ENCODE data around the gene HSD3B1.
"Not testable (repeated sequence)": the region's sequence is repeated elsewhere in the genome, so short reads cannot be mapped to it uniquely, and the experiment has no call there.

The HSD3B1 gene

GRCh38 chr1:119553302-119554071 lies 46.5 kb downstream of the HSD3B1 start:
- H3K4me1 ChIP-seq (ENCODE audit: control insufficient read depth in 2 of 2, insufficient read depth in 1 of 2, low read depth in 1 of 2, low read length in 2 of 2); H2BK120ac ChIP-seq (ENCODE audit: low read depth, low read length); H3K4ac ChIP-seq (ENCODE audit: low read length); H2BK12ac ChIP-seq (ENCODE audit: low read length); H3K4me2 ChIP-seq (ENCODE audit: insufficient read depth, low read length, poor library complexity, severe bottlenecking); H3K36me3 ChIP-seq (replicated peaks in 1 of 2; ENCODE audit: control insufficient read depth in 2 of 2, insufficient read depth in 2 of 2, low read length in 2 of 2); H3K27me3 ChIP-seq (ENCODE audit: control insufficient read depth in 3 of 3, insufficient read depth in 3 of 3, low read depth in 1 of 3, low read length in 3 of 3); H3K23ac ChIP-seq (ENCODE audit: low read depth, low read length, poor library complexity); H3K18ac ChIP-seq (ENCODE audit: low read length); H3K79me1 ChIP-seq (ENCODE audit: low read depth, low read length); H2BK15ac ChIP-seq (ENCODE audit: low read length); H2AFZ ChIP-seq (ENCODE audit: low read length); H3K4me3 ChIP-seq (ENCODE audit: low read length in 2 of 2); H3K14ac ChIP-seq (ENCODE audit: low read length); H3K9ac ChIP-seq (ENCODE audit: low read depth, low read length, poor library complexity); H3K9me3 ChIP-seq (replicated peaks in 1 of 2; ENCODE audit: control insufficient read depth in 2 of 2, insufficient read depth in 1 of 2, low read depth in 1 of 2, low read length in 2 of 2); H2BK5ac ChIP-seq (ENCODE audit: low read length); H4K91ac ChIP-seq (ENCODE audit: low read depth, low read length, poor library complexity); H4K8ac ChIP-seq (ENCODE audit: low read depth, low read length); H2AK5ac ChIP-seq (ENCODE audit: low read depth, low read length); DNase-seq (ENCODE audit: low spot score); H3K27ac ChIP-seq (replicated peaks; ENCODE audit: low read length): not testable (repeated sequence)
- no CpG with 5 or more reads among the region's 1 CpG for WGBS, 2 donors (ENCODE audit: extremely low coverage in 2 of 2, insufficient read length in 2 of 2, insufficient replicate concordance in 1 of 2)

GRCh38 chr1:119554183-119554582 lies 47.2 kb downstream of the HSD3B1 start:
- H3K14ac ChIP-seq (ENCODE audit: low read length), result no peak overlapping the region
- H2AK5ac ChIP-seq (ENCODE audit: low read depth, low read length), result no peak overlapping the region
- H2BK12ac ChIP-seq (ENCODE audit: low read length), result no peak overlapping the region
- H2BK120ac ChIP-seq (ENCODE audit: low read depth, low read length), result no peak overlapping the region
- H2BK5ac ChIP-seq (ENCODE audit: low read length), result no peak overlapping the region
- H3K4me3 ChIP-seq (ENCODE audit: low read length in 2 of 2), result no peak overlapping the region
- no peaks in the 10 kb centered on the region for H3K36me3 ChIP-seq (replicated peaks in 1 of 2; ENCODE audit: control insufficient read depth in 2 of 2, insufficient read depth in 2 of 2, low read length in 2 of 2)
- H2AFZ ChIP-seq (ENCODE audit: low read length), result no peak overlapping the region
- no peak overlapping the region for H3K4me2 ChIP-seq (ENCODE audit: insufficient read depth, low read length, poor library complexity, severe bottlenecking)
- H3K27me3 ChIP-seq (ENCODE audit: control insufficient read depth in 3 of 3, insufficient read depth in 3 of 3, low read depth in 1 of 3, low read length in 3 of 3), result no peaks in the 10 kb centered on the region
- no peaks in the 10 kb centered on the region for H3K9me3 ChIP-seq (replicated peaks in 1 of 2; ENCODE audit: control insufficient read depth in 2 of 2, insufficient read depth in 1 of 2, low read depth in 1 of 2, low read length in 2 of 2)
- H3K23ac ChIP-seq (ENCODE audit: low read depth, low read length, poor library complexity), result no peak overlapping the region
- H2BK15ac ChIP-seq (ENCODE audit: low read length), result no peak overlapping the region
- H3K4ac ChIP-seq (ENCODE audit: low read length), result no peak overlapping the region
- no peak for DNase-seq (ENCODE audit: low spot score)
- no peak overlapping the region for H4K8ac ChIP-seq (ENCODE audit: low read depth, low read length)
- no peaks in the 10 kb centered on the region for H3K79me1 ChIP-seq (ENCODE audit: low read depth, low read length)
- H4K91ac ChIP-seq (ENCODE audit: low read depth, low read length, poor library complexity), result no peak overlapping the region
- H3K27ac ChIP-seq (replicated peaks; ENCODE audit: low read length), result no peak overlapping the region
- peaks cover 0 to 3% of the 10 kb centered on the region in 2 donors for H3K4me1 ChIP-seq (ENCODE audit: control insufficient read depth in 2 of 2, insufficient read depth in 1 of 2, low read depth in 1 of 2, low read length in 2 of 2)
- no peak overlapping the region for H3K18ac ChIP-seq (ENCODE audit: low read length)
- H3K9ac ChIP-seq (ENCODE audit: low read depth, low read length, poor library complexity), result no peak overlapping the region

GRCh38 chr1:119556423-119556822 lies 49.4 kb downstream of the HSD3B1 start:
- no peak overlapping the region for H3K4me3 ChIP-seq (ENCODE audit: low read length in 2 of 2)
- no peak overlapping the region for H3K18ac ChIP-seq (ENCODE audit: low read length)
- no peak overlapping the region for H2AK5ac ChIP-seq (ENCODE audit: low read depth, low read length)
- DNase-seq (ENCODE audit: low spot score), result no peak
- no peak overlapping the region for H3K27ac ChIP-seq (replicated peaks; ENCODE audit: low read length)
- peaks cover 0 to 2% of the 10 kb centered on the region in 2 donors for H3K4me1 ChIP-seq (ENCODE audit: control insufficient read depth in 2 of 2, insufficient read depth in 1 of 2, low read depth in 1 of 2, low read length in 2 of 2)
- no peak overlapping the region for H2BK120ac ChIP-seq (ENCODE audit: low read depth, low read length)
- no peak overlapping the region for H4K8ac ChIP-seq (ENCODE audit: low read depth, low read length)
- H3K36me3 ChIP-seq (replicated peaks in 1 of 2; ENCODE audit: control insufficient read depth in 2 of 2, insufficient read depth in 2 of 2, low read length in 2 of 2), result no peaks in the 10 kb centered on the region
- no peaks in the 10 kb centered on the region for H3K9me3 ChIP-seq (replicated peaks in 1 of 2; ENCODE audit: control insufficient read depth in 2 of 2, insufficient read depth in 1 of 2, low read depth in 1 of 2, low read length in 2 of 2)
- H3K23ac ChIP-seq (ENCODE audit: low read depth, low read length, poor library complexity), result no peak overlapping the region
- no peak overlapping the region for H2BK5ac ChIP-seq (ENCODE audit: low read length)
- H3K4me2 ChIP-seq (ENCODE audit: insufficient read depth, low read length, poor library complexity, severe bottlenecking), result no peak overlapping the region
- H2BK15ac ChIP-seq (ENCODE audit: low read length), result no peak overlapping the region
- WGBS, 2 donors (ENCODE audit: extremely low coverage in 2 of 2, insufficient read length in 2 of 2, insufficient replicate concordance in 1 of 2), result no CpG with 5 or more reads among the region's 3 CpGs
- no peak overlapping the region for H2AFZ ChIP-seq (ENCODE audit: low read length)
- H2BK12ac ChIP-seq (ENCODE audit: low read length), result no peak overlapping the region
- no peak overlapping the region for H3K9ac ChIP-seq (ENCODE audit: low read depth, low read length, poor library complexity)
- no peak overlapping the region for H4K91ac ChIP-seq (ENCODE audit: low read depth, low read length, poor library complexity)
- H3K27me3 ChIP-seq (ENCODE audit: control insufficient read depth in 3 of 3, insufficient read depth in 3 of 3, low read depth in 1 of 3, low read length in 3 of 3), result no peaks in the 10 kb centered on the region
- no peak overlapping the region for H3K14ac ChIP-seq (ENCODE audit: low read length)
- H3K4ac ChIP-seq (ENCODE audit: low read length), result no peak overlapping the region
- H3K79me1 ChIP-seq (ENCODE audit: low read depth, low read length), result no peaks in the 10 kb centered on the region

- H2BK5ac ChIP-seq (ENCODE audit: low read length); H4K8ac ChIP-seq (ENCODE audit: low read depth, low read length); H3K18ac ChIP-seq (ENCODE audit: low read length); H3K27ac ChIP-seq (replicated peaks; ENCODE audit: low read length); H3K79me1 ChIP-seq (ENCODE audit: low read depth, low read length); H3K4ac ChIP-seq (ENCODE audit: low read length); DNase-seq (ENCODE audit: low spot score); H2AK5ac ChIP-seq (ENCODE audit: low read depth, low read length); H3K9ac ChIP-seq (ENCODE audit: low read depth, low read length, poor library complexity); H3K36me3 ChIP-seq (replicated peaks in 1 of 2; ENCODE audit: control insufficient read depth in 2 of 2, insufficient read depth in 2 of 2, low read length in 2 of 2); H2BK12ac ChIP-seq (ENCODE audit: low read length); H2BK120ac ChIP-seq (ENCODE audit: low read depth, low read length); H3K23ac ChIP-seq (ENCODE audit: low read depth, low read length, poor library complexity); H3K9me3 ChIP-seq (replicated peaks in 1 of 2; ENCODE audit: control insufficient read depth in 2 of 2, insufficient read depth in 1 of 2, low read depth in 1 of 2, low read length in 2 of 2); H3K4me1 ChIP-seq (ENCODE audit: control insufficient read depth in 2 of 2, insufficient read depth in 1 of 2, low read depth in 1 of 2, low read length in 2 of 2); H2AFZ ChIP-seq (ENCODE audit: low read length); H3K4me2 ChIP-seq (ENCODE audit: insufficient read depth, low read length, poor library complexity, severe bottlenecking); H3K4me3 ChIP-seq (ENCODE audit: low read length in 2 of 2); H3K14ac ChIP-seq (ENCODE audit: low read length); H4K91ac ChIP-seq (ENCODE audit: low read depth, low read length, poor library complexity); H2BK15ac ChIP-seq (ENCODE audit: low read length): not testable (repeated sequence)
- WGBS, 2 donors (ENCODE audit: extremely low coverage in 2 of 2, insufficient read length in 2 of 2, insufficient replicate concordance in 1 of 2), result no CpG with 5 or more reads among the region's 3 CpGs
- H3K27me3 ChIP-seq (ENCODE audit: control insufficient read depth in 3 of 3, insufficient read depth in 3 of 3, low read depth in 1 of 3, low read length in 3 of 3), result peaks cover 0 to 13% (median 0%) of the 10 kb centered on the region in 3 experiments
Measured at GRCh38 chr1:119560402-119560801, 53.4 kb downstream of the HSD3B1 start.
